Stimulated activated naive B cell treated with anti-CD40 and anti-IgM and Interleukin-4, amounts not matched to agents 10 μg/mL and 1 μg/mL and 100 μg/mL, for 72 hours (primary cell): Measurements from ENCODE around the gene CCL28.

Source experiments
- ATAC-seq, 2 donors: fragments of 150-1000 bp; cut with Tn5 transposase; replicated peaks; 2 replicates each; pipeline ENCODE4 v1.10.0; 2021; ENCODE audit warnings: moderate library complexity in 1 of 2
- DNase-seq: peaks from one replicate; pipeline ENCODE4 v3.0.0; 2021
- H3K27ac Mint-ChIP-seq: one replicate; pipeline ENCODE4 v1.8.0; 2022; ENCODE audit warnings: mild to moderate bottlenecking, mixed read lengths
- H3K27me3 Mint-ChIP-seq, 2 donors: one replicate each; pipeline ENCODE4 v1.8.0; 2022; ENCODE audit warnings: mixed read lengths in 2 of 2
- H3K36me3 Mint-ChIP-seq, 2 donors: one replicate each; pipeline ENCODE4 v1.8.0; 2022; ENCODE audit warnings: mixed read lengths in 2 of 2, mild to moderate bottlenecking in 1 of 2
- H3K4me1 Mint-ChIP-seq, 2 donors: one replicate each; pipeline ENCODE4 v1.8.0; 2022; ENCODE audit warnings: mixed read lengths in 2 of 2, mild to moderate bottlenecking in 1 of 2
- H3K4me3 Mint-ChIP-seq, 2 donors: one replicate each; pipeline ENCODE4 v1.8.0; 2022; ENCODE audit warnings: mild to moderate bottlenecking in 2 of 2, mixed read lengths in 2 of 2, moderate library complexity in 1 of 2
- H3K9me3 Mint-ChIP-seq, 2 donors: one replicate each; pipeline ENCODE4 v1.8.0; 2022; ENCODE audit warnings: mixed read lengths in 2 of 2, mild to moderate bottlenecking in 1 of 2

CCL28 gene

GRCh38 chr5:43358301-43358700 is 53.9 kb downstream of the CCL28 start:
- Mint-ChIP-seq H3K27ac (no peak overlapping the region), H3K9me3 (peaks cover 17 to 20% of the 10 kb centered on the region in 2 donors), H3K36me3 (peaks cover 1 to 4% of the 10 kb centered on the region in 2 donors), H3K27me3 (peaks cover 5 to 8% of the 10 kb centered on the region in 2 donors), H3K4me1 (no peaks in the 10 kb centered on the region), H3K4me3 (no peak overlapping the region)
- ATAC-seq (no peak), DNase-seq (no peak)

DNA sequence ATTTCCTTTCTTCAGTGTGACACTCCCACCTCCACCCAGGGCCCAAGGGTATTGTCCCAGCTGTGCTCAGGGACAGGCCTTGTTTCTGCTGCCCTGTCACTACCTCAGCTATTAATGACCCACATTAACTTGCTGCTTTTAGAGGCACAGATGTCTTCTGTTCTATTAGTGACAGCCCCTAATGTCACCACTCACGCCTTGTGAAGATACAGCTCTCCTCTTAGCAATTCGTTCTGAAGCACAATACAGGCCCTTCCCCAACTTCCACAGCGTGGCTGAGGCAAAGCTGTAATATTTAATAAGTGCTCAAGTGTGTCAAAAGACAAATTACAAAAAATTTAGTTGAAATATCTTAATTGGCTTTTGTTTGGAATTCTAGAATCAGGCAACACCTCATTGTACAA is 54.3 kb downstream of the CCL28 start:
- Mint-ChIP-seq H3K9me3 (peaks cover 17 to 20% of the 10 kb centered on the region in 2 donors), H3K27ac (no peak overlapping the region), H3K4me1 (no peaks in the 10 kb centered on the region), H3K27me3 (peaks cover 5 to 8% of the 10 kb centered on the region in 2 donors), H3K4me3 (no peak overlapping the region), H3K36me3 (peaks cover 1 to 4% of the 10 kb centered on the region in 2 donors)
- ATAC-seq: no peak
- DNase-seq: no peak

DNA sequence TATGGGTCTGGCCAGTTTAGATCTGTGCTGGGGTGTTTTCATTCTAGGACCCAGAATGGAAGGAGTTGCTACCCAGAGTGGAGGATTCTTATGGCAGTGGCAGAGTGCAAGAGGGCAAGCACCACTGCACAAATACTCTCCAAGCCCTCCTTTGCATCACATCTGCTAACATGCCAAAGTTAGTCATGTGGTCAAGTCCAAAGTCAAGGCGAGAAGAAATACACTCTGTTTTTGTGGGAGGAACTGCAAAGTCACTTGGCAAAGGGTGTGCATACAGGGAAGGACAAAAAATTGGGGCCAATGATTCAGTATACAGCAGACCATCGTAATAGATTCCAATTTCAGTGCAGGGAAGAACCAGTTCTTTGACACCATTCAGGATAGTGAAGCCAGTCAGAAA is 55.1 kb downstream of the CCL28 start:
- H3K4me3 Mint-ChIP-seq: no peak overlapping the region
- H3K36me3 Mint-ChIP-seq: peaks cover 1 to 4% of the 10 kb centered on the region in 2 donors
- DNase-seq: no peak
- no peak for ATAC-seq
- H3K9me3 Mint-ChIP-seq: peaks cover 16 to 20% of the 10 kb centered on the region in 2 donors
- peaks cover 5 to 8% of the 10 kb centered on the region in 2 donors for H3K27me3 Mint-ChIP-seq
- no peaks in the 10 kb centered on the region for H3K4me1 Mint-ChIP-seq
- no peak overlapping the region for H3K27ac Mint-ChIP-seq

- H3K4me1 Mint-ChIP-seq: no peaks in the 10 kb centered on the region
- peaks cover 8 to 15% of the 10 kb centered on the region in 2 donors for H3K27me3 Mint-ChIP-seq
- ATAC-seq (no peak), DNase-seq (no peak)
- peaks cover 2 to 5% of the 10 kb centered on the region in 2 donors for H3K9me3 Mint-ChIP-seq
- H3K36me3 Mint-ChIP-seq: no peaks in the 10 kb centered on the region
- no peak overlapping the region for H3K4me3 Mint-ChIP-seq
- H3K27ac Mint-ChIP-seq: no peak overlapping the region
Observed at GRCh38 chr5:43354774-43355173, 57.4 kb downstream of the CCL28 start.

DNA sequence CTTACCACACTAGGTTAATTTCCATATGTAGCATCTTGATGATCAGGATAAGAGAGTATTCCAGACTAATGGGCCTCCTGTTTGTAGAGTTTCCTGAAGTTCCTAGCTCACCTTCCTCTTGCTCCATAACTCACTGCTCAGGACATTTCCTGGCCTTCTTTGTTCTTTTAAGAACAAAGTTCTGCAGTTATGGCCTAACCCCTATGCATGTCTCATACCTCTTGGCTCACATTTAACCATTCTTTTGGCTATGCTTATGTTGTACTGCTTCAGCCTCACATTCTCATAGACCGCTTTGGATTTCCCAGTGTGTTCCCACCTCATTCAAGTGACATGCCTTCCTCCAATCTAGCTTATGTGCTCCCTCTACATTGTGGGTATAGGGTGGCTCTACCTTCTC is 58.5 kb downstream of the CCL28 start:
- Mint-ChIP-seq H3K9me3 (no peaks in the 10 kb centered on the region), H3K4me3 (no peak overlapping the region), H3K36me3 (no peaks in the 10 kb centered on the region), H3K27me3 (peaks cover 8 to 15% of the 10 kb centered on the region in 2 donors), H3K27ac (no peak overlapping the region), H3K4me1 (no peaks in the 10 kb centered on the region)
- ATAC-seq (no peak), DNase-seq (no peak)

- Mint-ChIP-seq H3K4me1 (no peaks in the 10 kb centered on the region), H3K27me3 (peaks cover 8 to 19% of the 10 kb centered on the region in 2 donors), H3K36me3 (no peaks in the 10 kb centered on the region), H3K4me3 (no peak overlapping the region), H3K27ac (no peak overlapping the region), H3K9me3 (no peaks in the 10 kb centered on the region)
- DNase-seq: no peak
- ATAC-seq: no peak
Observed at GRCh38 chr5:43352915-43353314, 59.3 kb downstream of the CCL28 start.

- ATAC-seq (no peak), DNase-seq (no peak)
- Mint-ChIP-seq H3K27ac (no peak overlapping the region), H3K27me3 (peaks cover 6 to 19% of the 10 kb centered on the region in 2 donors), H3K4me1 (no peaks in the 10 kb centered on the region), H3K4me3 (no peak overlapping the region), H3K36me3 (no peaks in the 10 kb centered on the region), H3K9me3 (peaks cover 0 to 3% of the 10 kb centered on the region in 2 donors)
Observed at GRCh38 chr5:43352131-43352530, 60.1 kb downstream of the CCL28 start.

GRCh38 chr5:43348861-43349363 is 63.3 kb downstream of the CCL28 start:
- H3K4me1 Mint-ChIP-seq: no peaks in the 10 kb centered on the region
- no peak for DNase-seq

DNA sequence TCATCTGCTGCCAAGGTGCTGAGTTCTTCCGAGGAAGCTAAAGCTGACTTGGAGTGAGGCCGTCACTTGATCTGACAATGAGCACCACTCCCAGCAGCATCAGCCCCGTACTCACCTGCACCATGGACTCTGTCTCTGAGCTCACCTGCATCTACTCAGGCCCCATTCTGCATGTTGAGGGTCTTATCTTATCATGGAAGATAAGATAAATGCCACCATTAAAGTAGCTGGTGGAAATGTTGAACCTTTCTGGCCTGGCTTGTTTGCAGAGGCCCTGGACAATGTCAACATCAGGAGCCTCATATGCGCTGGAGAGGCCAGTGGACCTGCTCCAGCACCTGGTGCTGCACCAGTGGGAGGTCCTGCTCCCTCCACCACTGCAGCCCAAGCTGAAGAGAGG is 64.0 kb downstream of the CCL28 start:
- Mint-ChIP-seq H3K9me3 (peaks cover 0 to 5% of the 10 kb centered on the region in 2 donors), H3K4me3 (no peak overlapping the region), H3K4me1 (no peaks in the 10 kb centered on the region), H3K27ac (no peak overlapping the region), H3K27me3 (peaks cover 5 to 20% of the 10 kb centered on the region in 2 donors), H3K36me3 (no peaks in the 10 kb centered on the region)
- ATAC-seq (no peak), DNase-seq (no peak)

More at GRCh38 chr5:43348861-43349363, 63.3 kb downstream of the CCL28 start:
- Mint-ChIP-seq H3K27me3 (peaks cover 0 to 14% of the 10 kb centered on the region in 2 donors), H3K36me3 (no peaks in the 10 kb centered on the region), H3K27ac (no peak overlapping the region), H3K9me3 (peaks cover 0 to 5% of the 10 kb centered on the region in 2 donors), H3K4me3 (no peak overlapping the region)
- ATAC-seq: no peak

DNA sequence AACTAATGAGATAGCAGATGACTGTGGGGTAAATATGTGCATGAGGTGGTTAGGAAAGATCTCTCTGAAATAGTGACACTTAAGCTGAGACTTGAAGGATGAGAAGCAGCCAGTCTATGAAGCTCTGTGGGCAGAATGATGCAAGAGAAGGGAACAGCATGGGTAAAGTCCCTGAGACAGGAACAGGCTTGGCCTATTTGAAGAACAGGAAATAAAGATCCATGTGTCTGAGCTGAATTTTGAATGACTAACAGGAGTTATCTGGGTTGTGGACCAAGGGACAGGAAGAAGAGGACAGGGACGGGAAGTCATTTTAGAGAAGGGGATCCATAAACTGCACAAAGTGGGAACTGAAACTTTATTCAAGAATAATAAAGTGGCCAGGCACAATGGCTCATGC is 73.3 kb downstream of the CCL28 start:
- H3K9me3 Mint-ChIP-seq: peaks cover 9 to 14% of the 10 kb centered on the region in 2 donors
- no peak for ATAC-seq
- H3K27me3 Mint-ChIP-seq: peaks cover 21 to 25% of the 10 kb centered on the region in 2 donors
- DNase-seq: no peak
- no peak overlapping the region for H3K27ac Mint-ChIP-seq
- no peaks in the 10 kb centered on the region for H3K4me1 Mint-ChIP-seq
- no peak overlapping the region for H3K4me3 Mint-ChIP-seq
- H3K36me3 Mint-ChIP-seq: peaks cover 8% of the 10 kb centered on the region in 2 donors

DNA sequence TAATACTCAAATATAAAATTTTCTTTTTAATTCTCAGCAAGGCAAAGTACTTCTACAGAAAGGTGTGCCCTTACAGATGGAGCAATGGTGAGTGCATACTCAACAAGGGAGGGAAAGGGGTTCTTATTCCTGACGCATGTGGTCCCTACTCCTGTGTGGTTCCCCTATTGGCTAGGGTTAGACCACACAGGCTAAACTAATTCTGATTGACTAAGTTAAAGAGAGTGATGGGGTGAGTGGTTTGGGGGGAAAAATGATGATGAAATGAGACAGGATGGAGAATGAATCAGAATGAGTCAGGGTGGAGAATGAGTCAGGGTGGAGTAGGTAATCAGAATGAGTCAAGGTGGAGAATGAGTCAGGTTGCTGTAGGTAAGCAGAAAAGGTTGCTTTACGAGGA is 76.0 kb downstream of the CCL28 start:
- Mint-ChIP-seq H3K9me3 (peaks cover 26% of the 10 kb centered on the region in 2 donors), H3K4me3 (no peak overlapping the region), H3K27ac (no peak overlapping the region), H3K4me1 (no peaks in the 10 kb centered on the region), H3K27me3 (peaks cover 25 to 34% of the 10 kb centered on the region in 2 donors), H3K36me3 (peaks cover 9 to 18% of the 10 kb centered on the region in 2 donors)
- ATAC-seq: peak in 1 of 2 donors; percentile 70
- DNase-seq: no peak

DNA sequence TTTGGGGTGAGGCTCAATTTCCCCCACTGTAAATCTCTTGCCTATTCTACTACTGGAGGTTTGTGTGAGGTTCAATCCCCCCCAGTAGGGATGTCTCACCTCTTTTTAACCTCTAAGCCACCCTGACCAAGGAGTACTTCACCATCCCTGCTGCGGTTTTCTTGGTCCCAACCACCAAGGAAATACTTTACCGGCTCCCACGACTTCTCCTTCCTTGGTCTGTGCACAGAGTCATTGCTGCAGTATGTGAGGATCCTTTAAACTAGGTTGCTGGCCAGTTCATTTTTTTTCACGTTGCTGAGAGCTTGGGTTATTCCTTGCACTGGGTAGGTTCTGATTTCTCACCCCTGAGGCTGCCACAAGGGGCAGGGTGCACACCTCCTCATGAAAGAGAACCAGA is 76.5 kb downstream of the CCL28 start:
- Mint-ChIP-seq H3K4me3 (no peak overlapping the region), H3K9me3 (peaks cover 26% of the 10 kb centered on the region in 2 donors), H3K4me1 (no peaks in the 10 kb centered on the region), H3K27me3 (peaks cover 25 to 34% of the 10 kb centered on the region in 2 donors), H3K27ac (no peak overlapping the region), H3K36me3 (peaks cover 9 to 18% of the 10 kb centered on the region in 2 donors)
- no peak for ATAC-seq
- no peak for DNase-seq

DNA sequence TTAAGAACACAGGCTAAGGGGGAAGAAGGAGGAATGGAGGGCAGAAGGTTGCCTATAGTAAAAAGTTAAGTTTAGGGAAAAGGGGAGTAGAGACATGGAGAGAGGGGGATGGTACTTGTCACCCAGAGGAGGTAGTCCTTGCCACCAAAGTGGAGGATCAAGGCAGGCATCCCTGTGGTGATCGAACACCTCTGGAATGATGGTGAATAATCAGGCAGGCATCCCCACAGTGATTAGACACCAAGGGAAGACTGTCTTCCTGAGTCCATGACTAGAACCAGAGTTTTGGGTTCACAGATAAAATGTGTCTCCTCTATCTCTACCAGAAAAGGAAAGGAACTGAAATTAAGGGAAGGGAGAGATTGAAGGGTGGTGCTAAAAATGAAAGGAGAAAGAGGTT is 79.8 kb downstream of the CCL28 start:
- Mint-ChIP-seq H3K27me3 (peaks cover 19 to 29% of the 10 kb centered on the region in 2 donors), H3K36me3 (peaks cover 8 to 14% of the 10 kb centered on the region in 2 donors), H3K27ac (no peak overlapping the region), H3K4me1 (no peaks in the 10 kb centered on the region), H3K4me3 (no peak overlapping the region), H3K9me3 (peaks cover 21 to 22% of the 10 kb centered on the region in 2 donors)
- DNase-seq: no peak
- ATAC-seq: no peak
